HG03571 (cell line): ENCODE data around the gene BCL7A.
"Not testable (repeated sequence)": the region's sequence is repeated elsewhere in the genome, so short reads cannot be mapped to it uniquely, and the experiment has no call there.

Experiments used
- ATAC-seq: cut with Tn5 transposase; IDR thresholded peaks from one replicate; pipeline ENCODE4 v1.9.1; 2021; ENCODE audit not compliant: unreplicated experiment

The BCL7A gene

GRCh38 chr12:122093098-122093883 lies 71.6 kb downstream of the BCL7A start:
- no peak for ATAC-seq

- ATAC-seq, result no peak
Measured at GRCh38 chr12:122094137-122094734, 72.6 kb downstream of the BCL7A start.

- no peak for ATAC-seq
Measured at GRCh38 chr12:122094735-122095631, 73.3 kb downstream of the BCL7A start.

GRCh38 chr12:122096014-122096413 lies 74.3 kb downstream of the BCL7A start:
- no peak for ATAC-seq

GRCh38 chr12:122096591-122097149 lies 75.0 kb downstream of the BCL7A start:
- ATAC-seq, result no peak

- no peak for ATAC-seq
Measured at GRCh38 chr12:122097584-122097926, 75.9 kb downstream of the BCL7A start.

GRCh38 chr12:122097927-122098756 lies 76.5 kb downstream of the BCL7A start:
- no peak for ATAC-seq

- no peak for ATAC-seq
Measured at GRCh38 chr12:122099280-122099749, 77.6 kb downstream of the BCL7A start.

- ATAC-seq, result no peak
Measured at GRCh38 chr12:122099856-122100255, 78.2 kb downstream of the BCL7A start.

GRCh38 chr12:122100568-122100967 lies 78.9 kb downstream of the BCL7A start:
- ATAC-seq, result no peak

GRCh38 chr12:122102331-122102730 lies 80.6 kb downstream of the BCL7A start:
- no peak for ATAC-seq

- no peak for ATAC-seq
Measured at GRCh38 chr12:122104844-122105243, 83.2 kb downstream of the BCL7A start.

- ATAC-seq, result not testable (repeated sequence)
Measured at GRCh38 chr12:122105496-122105895, 83.8 kb downstream of the BCL7A start.

GRCh38 chr12:122106843-122107242 lies 85.2 kb downstream of the BCL7A start:
- ATAC-seq, result no peak

- ATAC-seq, result no peak
Measured at GRCh38 chr12:122107261-122107660, 85.6 kb downstream of the BCL7A start.

- no peak for ATAC-seq
Measured at GRCh38 chr12:122111089-122111641, 89.5 kb downstream of the BCL7A start.
